ENCODE data around the gene PLA2G4D.
"Not testable (repeated sequence)": the region's sequence is repeated elsewhere in the genome, so short reads cannot be mapped to it uniquely, and the experiment has no call there.

PLA2G4D gene

DNA sequence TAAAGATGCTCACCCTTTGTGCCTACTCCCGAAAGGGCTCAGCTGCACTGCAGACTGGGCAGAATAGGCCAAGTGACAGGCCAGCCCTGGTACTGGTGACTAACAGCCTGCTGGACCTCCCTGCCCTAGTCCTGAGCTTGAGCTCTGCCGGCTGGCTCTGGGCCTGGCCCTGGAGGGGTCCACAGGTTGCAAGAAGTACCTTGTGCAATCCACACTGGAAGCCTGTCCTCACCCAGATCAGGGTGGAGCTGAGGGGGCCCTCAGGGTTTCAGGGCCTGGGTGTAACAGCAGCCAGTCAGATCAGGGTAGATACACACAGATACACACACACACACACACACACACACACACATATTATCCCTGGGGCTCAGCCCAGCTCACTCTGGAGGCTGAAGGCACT is 27.3 kb upstream of the PLA2G4D start:
- no peak for DNase-seq

DNA sequence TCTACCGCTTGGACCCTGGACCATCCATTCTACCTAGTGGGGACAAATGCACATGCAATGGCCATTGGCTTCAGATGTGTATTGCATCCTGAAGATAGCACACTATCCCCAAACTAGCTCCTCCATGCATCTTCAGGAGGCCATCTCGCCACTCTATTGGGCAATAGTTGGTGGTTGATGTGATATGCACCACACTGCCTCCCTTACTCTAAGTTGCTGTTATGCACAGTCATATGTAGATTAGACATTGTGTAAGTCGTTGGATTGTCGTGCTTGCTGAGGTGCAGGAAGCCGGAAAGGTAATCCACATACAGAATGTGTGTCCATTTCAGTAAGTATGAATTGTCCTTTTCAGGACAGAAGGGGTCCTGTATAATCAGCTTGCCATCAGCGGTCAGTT is 26.7 kb upstream of the PLA2G4D start:
- DNase-seq: no peak

DNA sequence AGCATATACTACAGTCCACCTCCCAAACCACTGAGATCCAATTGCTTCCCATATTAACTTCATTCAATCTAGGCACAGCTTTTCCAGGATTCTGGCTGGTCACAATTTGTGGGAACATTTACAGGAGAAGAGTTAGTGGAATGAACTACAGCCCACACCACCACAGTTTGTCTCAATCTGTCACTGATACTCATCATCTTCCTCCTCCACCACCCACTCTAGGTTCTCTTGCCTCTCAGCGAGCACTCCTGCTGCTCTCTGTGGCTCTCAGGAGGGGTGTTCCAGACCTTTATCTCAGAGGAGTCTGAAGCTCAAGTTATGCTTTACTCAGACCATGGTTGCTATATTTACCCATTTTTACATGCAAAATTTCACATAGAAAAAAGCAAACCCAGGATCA is 25.9 kb upstream of the PLA2G4D start:
- no peak for DNase-seq

DNA sequence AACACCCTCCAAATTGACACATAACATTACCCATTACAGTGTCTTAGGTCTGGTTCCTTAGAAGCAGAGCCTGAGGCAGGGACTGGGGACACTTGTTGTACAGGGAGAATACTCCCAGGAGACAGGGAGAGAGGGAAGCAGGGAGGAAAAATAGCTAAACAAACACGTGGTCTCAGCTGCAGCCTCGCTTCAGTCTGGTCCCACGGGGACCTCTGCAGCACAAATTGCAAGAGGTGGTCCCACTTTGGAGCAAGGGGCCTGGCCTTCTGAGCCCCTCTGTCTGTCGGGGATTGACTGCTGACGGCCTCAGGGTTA is 25.0 kb upstream of the PLA2G4D start:
- no peak for DNase-seq

DNA sequence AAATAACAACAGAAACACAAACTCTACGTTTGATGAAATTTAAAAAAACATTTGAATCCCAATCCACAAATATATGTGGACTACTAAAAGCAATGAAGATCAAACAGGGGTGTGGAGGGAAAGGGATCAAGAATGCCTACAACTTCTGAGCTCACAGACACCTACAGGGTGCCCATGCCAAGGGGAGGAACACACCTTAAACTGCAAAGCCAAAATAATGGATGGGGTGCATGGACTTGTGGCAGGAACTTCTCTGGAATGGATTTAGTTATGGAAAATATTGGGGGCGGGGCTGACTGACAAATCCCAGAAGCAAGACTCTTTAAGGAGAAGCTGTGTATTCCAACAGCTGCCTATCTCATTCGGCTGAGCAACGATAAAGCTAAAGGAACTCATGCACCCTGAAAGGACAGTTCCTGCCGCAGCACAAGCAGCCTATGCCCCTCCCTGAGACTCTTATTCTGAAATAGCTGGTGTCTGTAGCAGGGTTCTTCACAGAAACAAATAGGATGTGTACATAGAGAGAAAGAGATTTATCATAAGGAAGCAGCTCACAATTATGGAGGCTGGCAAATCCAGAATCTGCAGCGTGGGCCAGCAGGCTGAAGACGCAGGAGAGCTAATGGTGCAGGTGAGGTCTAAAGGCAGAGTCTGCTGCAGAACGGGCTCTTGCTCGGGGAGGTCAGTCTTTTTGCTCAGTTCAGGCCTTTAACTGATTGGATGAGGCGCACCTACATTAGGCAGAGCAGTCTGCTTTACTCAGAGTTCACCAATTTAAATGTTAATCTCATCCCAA is 24.5 kb upstream of the PLA2G4D start:
- no peak for DNase-seq

DNA sequence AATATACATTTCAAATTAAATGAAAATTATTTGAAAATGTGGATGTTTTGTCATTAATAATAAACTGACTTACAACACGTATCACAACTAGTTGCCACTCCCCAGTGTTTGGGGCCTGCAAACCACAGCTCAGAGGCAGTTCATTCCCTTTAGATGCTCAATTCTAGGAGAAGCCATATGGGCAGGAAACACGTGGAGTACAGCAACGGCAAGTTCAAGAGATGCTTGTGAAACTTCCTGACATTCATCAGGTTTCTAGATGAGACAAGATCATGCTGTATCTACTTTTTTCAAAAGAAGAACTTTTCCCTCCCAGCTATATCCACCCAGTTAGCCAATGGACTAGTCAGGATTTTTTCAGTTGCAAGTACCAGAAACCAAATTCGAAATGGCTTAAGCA is 17.6 kb upstream of the PLA2G4D start:
- DNase-seq: no peak

DNA sequence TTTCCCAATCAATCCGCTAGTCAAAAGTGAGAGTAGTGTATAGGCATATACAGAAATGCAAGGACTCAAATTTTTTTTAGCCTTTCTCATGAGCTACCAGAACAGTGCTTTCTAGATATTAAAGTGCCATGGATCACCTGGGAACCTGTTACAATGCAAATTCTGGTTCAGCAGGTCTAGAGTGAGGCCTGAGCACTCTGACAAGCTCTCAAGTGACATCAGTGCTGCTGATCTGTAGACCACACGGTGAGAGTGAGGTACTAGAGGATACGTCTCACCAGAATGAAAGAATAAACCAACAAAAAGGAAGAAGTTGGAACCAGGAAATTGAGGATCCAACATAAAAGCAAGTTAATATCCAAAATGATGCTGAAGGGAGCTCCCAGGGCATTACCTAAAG is 16.0 kb upstream of the PLA2G4D start:
- no peak for DNase-seq

DNA sequence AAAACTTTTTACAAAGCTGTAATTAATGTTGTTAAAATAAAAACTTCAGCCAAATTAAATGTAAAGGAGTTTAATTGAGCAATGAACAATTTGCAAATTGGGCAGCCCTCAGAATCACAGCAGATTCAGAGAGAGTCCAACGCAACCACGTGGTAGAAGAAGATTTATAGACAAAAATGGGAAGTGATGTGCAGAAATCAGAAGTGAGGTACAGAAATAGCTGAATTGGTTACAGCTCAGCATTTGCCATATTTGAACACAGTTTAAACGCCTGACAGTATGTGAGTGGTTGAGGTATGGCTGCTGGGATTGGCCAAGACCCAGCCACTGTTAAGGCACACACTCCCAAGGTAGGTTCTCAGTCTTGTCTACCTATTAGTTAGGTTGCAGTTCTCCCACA is 14.4 kb upstream of the PLA2G4D start:
- DNase-seq: no peak

DNA sequence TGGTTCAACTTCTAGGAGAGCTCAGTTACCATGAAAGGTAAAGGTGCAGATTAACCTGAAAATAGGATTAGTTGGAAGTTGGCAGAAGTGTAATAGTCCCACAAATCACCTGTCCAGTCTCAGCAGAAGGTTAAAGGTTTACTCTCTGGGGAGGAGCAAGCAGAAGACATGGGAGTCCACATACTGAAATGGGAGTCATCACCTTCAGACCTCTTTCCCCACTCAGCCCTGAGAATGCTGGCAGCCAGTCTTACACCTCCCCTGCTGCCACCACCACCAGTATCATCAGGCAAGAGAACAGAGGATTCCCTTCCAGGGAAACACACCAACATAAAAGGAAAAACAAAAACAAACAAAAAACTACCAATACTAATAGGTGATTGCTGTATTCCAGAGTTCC is 13.8 kb upstream of the PLA2G4D start:
- no peak for DNase-seq

DNA sequence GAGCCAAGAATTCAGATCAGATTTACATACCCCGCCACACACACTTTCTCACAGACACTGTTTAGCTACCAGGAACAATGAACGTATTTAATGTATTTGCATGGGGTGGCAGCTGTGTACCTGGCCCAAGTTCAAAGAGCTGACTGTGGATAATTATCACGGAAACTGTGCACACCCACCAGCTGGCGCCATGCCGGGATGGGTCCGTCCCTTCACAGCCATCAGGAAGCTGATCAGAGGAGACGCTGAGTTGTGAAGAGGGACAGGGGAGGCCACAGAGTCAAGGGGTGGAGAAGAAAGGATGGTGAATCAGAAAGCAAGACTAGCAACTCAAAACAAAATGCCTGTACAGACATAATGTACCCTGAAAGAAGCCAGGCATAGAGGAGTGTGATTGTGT is 13.1 kb upstream of the PLA2G4D start:
- DNase-seq: no peak

DNA sequence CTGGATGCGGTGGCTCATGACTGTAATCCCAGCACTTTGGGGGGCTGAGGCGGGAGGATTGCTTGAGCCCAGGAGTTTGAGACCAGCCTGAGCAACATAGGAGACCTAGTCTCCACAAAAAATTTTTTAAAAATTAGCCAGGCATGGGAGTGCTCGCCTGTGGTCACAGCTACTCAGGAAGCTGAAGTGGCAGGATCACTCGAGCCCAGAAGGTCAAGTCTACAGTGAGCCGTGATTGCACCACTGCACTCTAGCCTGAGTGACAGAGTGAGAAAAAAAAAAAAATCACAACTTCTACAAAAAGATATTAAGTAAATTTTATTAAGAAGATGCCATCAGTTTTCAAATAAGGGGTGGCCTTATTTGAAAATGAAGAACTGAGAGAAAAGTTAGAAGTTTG is 11.9 kb upstream of the PLA2G4D start:
- no peak for DNase-seq

DNA sequence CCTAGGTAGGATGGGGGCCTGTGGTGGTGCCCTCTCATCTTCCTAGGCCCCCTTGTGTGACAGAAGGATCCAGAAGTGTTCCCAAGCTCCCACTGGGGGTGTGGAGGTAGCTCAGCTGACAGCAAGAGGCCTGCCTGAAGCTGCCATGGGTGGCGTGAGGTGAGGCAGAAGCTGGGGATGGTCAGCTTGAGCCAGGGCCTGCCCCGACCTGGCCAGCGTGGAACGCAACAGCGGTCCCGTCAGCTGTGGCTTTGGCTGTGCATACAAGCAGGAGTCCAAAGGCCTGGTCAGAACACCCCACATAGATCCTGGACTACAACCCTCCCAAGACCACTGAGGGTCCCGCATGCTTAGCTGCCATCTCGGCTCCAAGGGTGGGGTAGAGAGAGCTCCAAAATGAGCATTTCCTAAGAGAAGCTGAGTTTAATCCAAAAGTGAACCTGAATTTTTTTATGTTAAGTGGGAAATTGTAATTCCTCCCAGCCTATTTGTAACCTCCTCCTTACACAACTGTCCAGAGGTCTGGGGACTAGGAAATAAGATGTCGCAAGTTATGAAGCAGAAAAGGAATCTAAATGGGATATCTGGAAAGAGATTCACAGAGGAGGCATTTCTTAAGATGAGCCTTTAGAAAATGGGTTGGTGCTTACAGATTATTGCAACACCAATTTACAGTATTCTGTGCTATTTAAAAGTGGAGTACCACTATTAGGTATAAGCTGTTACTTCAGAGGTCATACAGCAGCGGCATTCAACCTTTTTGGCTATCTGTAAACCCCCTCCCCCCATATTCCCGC is 9.9 kb upstream of the PLA2G4D start:
- DNase-seq: no peak

DNA sequence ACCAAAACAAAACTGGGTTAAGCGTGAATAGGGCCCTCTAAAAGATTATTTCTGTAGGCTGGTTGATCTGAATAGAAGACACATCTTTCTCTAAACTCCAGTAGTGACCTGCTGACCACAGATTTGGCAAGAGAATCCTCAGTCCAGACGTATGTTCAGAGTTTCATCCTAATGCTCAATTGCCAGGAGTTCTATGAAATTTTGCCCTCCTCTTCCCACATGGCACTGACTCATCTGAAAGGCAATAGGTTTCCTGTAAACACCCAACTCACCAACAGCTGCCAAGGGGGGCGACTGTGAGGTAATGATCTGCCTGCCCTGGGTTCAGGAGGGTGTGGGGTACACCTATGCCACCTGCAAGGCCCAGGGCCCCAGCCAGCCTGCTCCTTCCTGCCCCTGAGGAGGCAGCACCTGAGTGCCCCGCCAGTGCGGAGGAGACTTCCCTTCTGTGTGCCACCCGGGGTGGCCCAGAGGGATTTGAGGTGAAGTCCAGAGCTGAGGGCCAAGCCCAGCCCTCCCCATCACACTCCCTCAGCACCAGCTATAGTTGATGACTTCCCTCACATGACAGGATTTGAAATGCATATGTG is 8.4 kb upstream of the PLA2G4D start:
- DNase-seq: no peak

DNA sequence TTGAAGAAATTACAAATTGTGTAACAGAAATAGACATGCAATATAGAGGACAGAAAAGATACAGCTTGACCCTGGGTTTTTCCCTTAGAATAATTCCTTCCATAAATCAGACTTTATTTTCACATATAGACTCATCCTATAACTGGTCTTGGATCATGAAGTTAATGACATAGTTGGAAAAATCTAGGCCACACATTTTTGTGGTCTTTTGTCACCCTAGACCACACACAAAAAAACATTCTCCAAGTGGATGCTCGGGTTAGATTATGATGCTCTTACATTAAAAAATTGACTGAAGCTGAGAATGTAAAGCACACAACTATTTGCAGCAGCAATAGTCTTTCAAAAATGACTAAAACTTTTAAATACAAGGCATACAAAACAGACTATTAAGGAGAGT is 7.5 kb upstream of the PLA2G4D start:
- no peak for DNase-seq

DNA sequence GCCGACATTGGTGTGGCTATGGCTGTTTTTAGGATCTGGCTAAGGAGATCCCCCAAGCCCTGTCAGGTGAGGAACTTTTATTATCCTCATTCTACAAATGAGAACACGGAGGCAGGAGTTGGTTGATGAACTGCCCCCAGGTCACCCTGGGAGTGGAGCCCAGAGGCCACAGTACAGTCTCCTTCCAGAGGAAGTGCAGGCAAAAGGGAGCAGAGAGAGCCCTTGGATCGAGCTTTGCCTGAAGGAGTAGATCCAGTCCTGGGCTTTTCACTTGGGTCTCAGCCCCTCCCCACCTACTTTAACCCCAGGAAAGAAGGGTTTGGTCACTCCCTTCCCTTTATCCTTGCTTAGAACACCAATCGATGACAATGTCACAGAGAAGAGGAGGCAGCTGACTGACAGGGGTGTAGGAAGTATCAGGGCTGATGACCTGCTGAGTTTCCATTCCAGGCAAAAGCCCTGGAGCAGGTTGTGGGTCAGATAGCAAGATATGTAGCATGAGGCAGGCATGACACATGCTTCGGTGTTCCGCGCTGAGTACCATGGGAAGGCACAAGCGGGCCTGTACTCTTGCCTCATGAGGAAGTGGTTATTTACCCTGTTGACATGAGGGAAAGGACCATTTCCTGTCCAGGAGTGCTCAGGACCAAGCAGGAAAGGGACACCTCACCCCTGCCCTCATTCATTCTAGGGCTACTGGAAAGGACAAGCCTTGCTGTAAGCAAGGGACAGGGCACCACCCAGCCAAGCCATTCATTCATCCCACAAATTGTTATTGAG is 5.8 kb upstream of the PLA2G4D start:
- DNase-seq: no peak

DNA sequence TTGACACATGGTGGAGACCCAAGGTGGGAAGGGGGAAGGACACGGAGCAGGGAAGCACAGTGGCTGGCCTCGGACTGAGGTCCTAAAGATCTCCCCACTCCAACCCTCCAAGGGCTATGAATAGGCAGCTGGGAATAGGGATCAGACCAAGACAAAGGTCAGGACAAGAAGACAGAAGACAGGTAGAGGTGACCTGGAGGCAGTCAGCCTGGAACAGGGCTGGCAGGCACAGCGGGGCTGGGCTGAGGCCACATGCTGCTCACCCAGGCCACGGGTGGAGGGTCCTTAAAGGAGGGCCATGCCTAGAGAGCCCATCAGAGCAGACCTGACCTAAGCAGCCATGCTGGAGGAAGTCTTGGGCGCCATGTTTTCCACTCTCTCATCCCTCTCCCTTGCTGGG is 2.7 kb upstream of the PLA2G4D start:
- no peak for DNase-seq

DNA sequence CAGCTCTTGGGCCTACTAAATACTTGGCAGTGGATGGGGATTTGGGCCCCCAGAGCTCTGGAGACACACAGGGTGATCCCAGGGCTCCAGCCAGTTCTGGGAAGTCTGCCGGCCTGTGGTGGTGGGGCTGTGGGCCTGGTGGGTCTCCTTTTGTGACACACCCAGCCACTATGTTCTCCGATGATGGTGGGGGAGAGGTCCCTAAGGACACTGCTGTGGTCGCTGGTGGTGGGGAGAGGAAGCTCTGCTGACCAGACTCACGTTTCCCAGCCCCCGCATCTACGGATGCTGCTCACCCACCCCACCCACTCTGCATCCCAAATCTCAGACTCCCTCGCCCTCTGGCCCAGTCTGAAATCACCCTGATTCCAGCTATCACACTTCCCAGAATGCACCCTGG is 396 bp downstream of the PLA2G4D start:
- no peak for DNase-seq

DNA sequence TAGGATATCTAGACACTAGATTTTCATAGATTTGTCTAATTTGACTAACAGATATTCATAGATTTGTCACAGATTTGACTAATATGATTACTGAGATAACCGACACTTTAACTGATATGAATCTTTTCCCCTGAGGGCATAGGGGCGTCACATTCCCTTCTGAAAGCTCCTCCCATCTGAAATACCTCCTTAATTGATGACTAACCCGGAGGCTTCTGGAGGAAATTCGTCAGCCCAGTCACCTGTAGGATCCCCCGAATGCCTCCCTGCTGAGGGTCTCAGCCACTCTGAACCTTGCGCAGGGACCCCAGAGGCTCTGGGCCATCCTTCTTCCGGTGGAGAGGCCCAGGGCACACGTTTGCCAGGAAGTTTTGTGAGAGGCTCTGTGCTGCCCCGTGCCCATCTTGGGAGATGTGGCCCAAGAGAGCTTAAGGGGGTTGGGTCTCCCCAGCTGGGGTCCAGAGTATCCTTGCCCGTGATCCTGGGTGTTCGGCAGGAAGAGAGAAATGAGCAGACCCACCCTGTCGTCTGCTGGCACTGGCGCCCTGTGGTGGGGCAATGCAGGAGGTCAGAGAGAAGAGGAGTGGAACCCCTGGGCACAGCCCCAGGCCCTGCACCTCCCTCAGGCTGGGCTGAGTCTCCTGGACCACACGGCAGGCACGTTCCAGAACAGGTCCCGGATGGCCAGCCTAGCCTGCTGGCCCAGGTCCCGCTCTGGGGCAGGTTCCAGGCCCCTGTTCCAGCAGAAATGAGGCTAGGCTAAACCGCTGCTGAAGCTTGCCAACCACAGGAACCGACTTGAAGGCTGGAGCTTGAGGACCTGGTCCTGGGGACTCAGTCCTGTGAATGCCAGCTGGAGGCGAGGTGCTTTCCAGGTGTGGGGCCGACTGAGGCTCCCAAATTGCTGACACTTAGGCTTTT is 1.7 kb downstream of the PLA2G4D start:
- DNase-seq: no peak

DNA sequence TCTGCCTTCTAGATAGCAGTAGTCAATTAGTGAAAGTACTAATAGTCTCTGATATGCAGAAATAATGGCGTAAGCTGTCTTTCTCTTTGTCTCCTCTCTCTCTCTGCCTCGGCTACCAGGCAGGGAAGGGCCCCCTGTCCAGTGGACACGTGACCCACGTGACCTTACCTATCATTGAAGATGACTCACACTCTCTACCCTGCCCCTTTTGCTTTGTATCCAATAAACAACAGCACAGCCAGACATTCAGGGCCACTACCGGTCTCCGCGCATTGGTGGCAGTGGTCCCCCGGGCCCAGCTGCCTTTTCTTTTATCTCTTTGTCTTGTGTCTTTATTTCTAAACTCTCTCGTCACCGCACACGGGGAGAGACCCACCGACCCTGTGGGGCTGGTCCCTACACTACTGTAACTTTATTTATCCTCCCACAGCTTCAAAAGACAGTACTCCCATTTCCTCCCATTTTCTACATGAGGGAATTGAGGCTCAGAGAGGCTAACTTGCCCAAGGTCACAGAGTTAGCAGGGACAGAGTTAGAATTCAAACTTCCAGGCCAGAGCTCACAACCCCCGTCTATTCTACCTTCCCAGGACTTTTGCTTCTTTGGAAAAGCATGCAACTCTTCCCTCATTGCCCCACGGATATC is 2.5 kb downstream of the PLA2G4D start:
- DNase-seq: not testable (repeated sequence)

DNA sequence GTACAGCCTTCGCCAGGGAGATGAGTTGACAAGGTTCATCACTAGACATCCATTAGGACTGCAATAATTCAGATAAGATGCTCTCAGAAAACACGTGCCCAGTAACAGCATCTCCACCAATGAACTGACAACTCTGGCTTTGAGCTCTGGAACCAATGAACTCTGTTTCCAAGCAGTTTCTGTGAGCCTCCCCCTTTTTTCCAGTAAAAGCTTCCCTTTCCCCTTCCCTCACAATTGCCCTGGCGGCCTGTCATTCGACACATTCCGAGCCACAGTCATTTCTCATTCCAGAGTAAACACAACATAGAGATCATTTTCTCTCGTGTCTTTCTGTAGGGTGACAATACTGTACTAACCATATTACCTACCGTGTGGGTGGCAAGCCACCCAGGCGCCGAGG is 3.6 kb downstream of the PLA2G4D start:
- DNase-seq: no peak

DNA sequence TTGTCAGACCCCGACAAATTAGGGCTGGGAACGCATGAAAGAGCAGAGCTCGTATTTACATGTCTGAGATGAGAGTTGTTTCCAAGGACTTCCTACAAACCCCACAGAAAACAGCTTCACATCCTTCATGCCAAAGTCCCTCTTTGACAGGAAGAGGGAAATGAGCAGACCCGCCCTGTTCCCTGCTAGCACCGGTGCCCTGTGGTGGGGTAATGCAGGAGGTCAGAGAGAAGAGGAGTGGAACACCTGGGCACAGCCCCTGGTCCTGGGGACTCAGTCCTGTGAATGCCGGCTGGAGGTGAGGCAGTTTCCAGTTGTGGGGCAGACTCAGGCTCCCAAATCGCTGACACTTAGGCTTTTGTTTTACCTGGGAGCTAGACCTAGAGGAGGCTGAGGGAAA is 4.0 kb downstream of the PLA2G4D start:
- DNase-seq: no peak

DNA sequence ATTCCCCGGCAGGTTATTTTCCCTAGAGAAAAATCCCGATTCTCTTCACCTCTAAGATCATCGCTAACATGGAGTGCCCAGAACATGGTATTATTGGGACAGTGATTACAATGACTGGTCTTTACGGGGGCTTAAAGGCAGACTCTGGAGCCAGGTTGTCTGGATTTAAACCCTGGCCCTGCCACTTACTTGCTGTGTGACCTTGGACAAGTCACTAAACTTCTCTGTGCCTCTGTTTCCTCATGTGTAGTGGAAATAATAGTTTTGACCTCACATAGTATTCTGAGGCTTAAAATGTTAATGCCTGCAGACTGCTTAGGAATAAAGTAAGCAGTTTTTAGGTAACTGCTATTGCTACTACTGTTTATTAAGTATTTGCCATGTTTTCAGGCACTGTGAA is 4.4 kb downstream of the PLA2G4D start:
- DNase-seq: no peak
